Naive thymus-derived CD4-positive, alpha-beta T cell (primary cell): ENCODE data around the gene SVOPL. TPM values are rescaled to one million over a fixed set of nuclear protein-coding genes. Genes with fewer than 3 reads are reported as not detected.
"Not testable (repeated sequence)": the region's sequence is repeated elsewhere in the genome, so short reads cannot be mapped to it uniquely, and the experiment has no call there.

Experiments used
- ATAC-seq: fragments of 150-1000 bp; cut with Tn5 transposase; 2 replicates; pipeline ENCODE4 v1.10.0; 2021; ENCODE audit warnings: mild to moderate bottlenecking, moderate library complexity
- CTCF ChIA-PET: fragments of 350-600 bp; sonication (Branson Sonifier 250); formaldehyde crosslinking; loops from one replicate; lab custom pipeline; 2021; ENCODE audit warnings: antibody characterized with exemption; lab: Charles Lee
- POLR2A ChIA-PET: fragments of 350-600 bp; sonication (Branson Sonifier 250); formaldehyde crosslinking; loops from one replicate; lab custom pipeline; 2021; ENCODE audit warnings: antibody characterized with exemption, inconsistent platforms; lab: Charles Lee
- DNase-seq, 9 donors: peaks; one replicate each; pipeline versions ENCODE4 v3.0.0 to v3.0.0-alpha.2; 2020 to 2022; ENCODE audit warnings: mixed read lengths in 1 of 9
- H3K27ac ChIP-seq: one replicate; pipeline ENCODE4 v1.7.0; 2013; ENCODE audit warnings: mild to moderate bottlenecking, low read depth, low read length, moderate library complexity
- H3K27me3 ChIP-seq, 2 donors: one replicate each; pipeline ENCODE4 v1.7.0; 2013; ENCODE audit warnings: low read length in 2 of 2, mild to moderate bottlenecking in 2 of 2, moderate library complexity in 2 of 2; ENCODE audit not compliant: control insufficient read depth in 2 of 2, insufficient read depth in 2 of 2
- H3K36me3 ChIP-seq, 3 experiments: 1 replicate in 2 of 3; 2 replicates in 1 of 3; pipeline ENCODE4 v1.7.0; 2013; ENCODE audit warnings: low read length in 3 of 3, mild to moderate bottlenecking in 3 of 3, moderate library complexity in 1 of 3; ENCODE audit not compliant: insufficient read depth in 3 of 3, control insufficient read depth in 2 of 3
- H3K4me1 ChIP-seq, 2 donors: one replicate each; pipeline ENCODE4 v1.7.0; 2013; ENCODE audit warnings: low read length in 2 of 2, mild to moderate bottlenecking in 2 of 2, moderate library complexity in 1 of 2; ENCODE audit not compliant: control insufficient read depth in 2 of 2, insufficient read depth in 2 of 2
- H3K4me3 ChIP-seq: 2 replicates; pipeline ENCODE4 v1.7.0; 2013; ENCODE audit warnings: mild to moderate bottlenecking, low read length
- H3K9me3 ChIP-seq, 3 experiments: 1 replicate in 2 of 3; 2 replicates in 1 of 3; pipeline ENCODE4 v1.7.0; 2013; ENCODE audit warnings: low read length in 3 of 3; ENCODE audit not compliant: control insufficient read depth in 2 of 3
- H3K27ac Mint-ChIP-seq, 9 donors: one replicate each; pipeline ENCODE4 v1.8.0; 2020 to 2022; ENCODE audit warnings: mixed read lengths in 9 of 9, mild to moderate bottlenecking in 8 of 9, moderate library complexity in 5 of 9, inconsistent platforms in 2 of 9
- H3K27me3 Mint-ChIP-seq, 5 donors: one replicate each; pipeline ENCODE4 v1.8.0; 2021 to 2022; ENCODE audit warnings: mixed read lengths in 5 of 5, mild to moderate bottlenecking in 1 of 5
- H3K36me3 Mint-ChIP-seq, 5 donors: one replicate each; pipeline ENCODE4 v1.8.0; 2020 to 2022; ENCODE audit warnings: mixed read lengths in 5 of 5, mild to moderate bottlenecking in 3 of 5, inconsistent platforms in 1 of 5
- H3K4me1 Mint-ChIP-seq, 7 donors: one replicate each; pipeline ENCODE4 v1.8.0; 2020 to 2022; ENCODE audit warnings: mixed read lengths in 7 of 7, mild to moderate bottlenecking in 3 of 7, inconsistent platforms in 1 of 7
- H3K4me3 Mint-ChIP-seq, 10 donors: one replicate each; pipeline ENCODE4 v1.8.0; 2020 to 2022; ENCODE audit warnings: mild to moderate bottlenecking in 10 of 10, mixed read lengths in 10 of 10, moderate library complexity in 6 of 10, inconsistent platforms in 2 of 10
- H3K9me3 Mint-ChIP-seq, 11 donors: one replicate each; pipeline ENCODE4 v1.8.0; 2020 to 2022; ENCODE audit warnings: mixed read lengths in 11 of 11, mild to moderate bottlenecking in 4 of 11, inconsistent platforms in 1 of 11, moderate library complexity in 1 of 11
- intact Hi-C, 2 donors: fragments of 100-400 bp; cut with micrococcal nuclease; formaldehyde crosslinking; loops; one replicate each; pipeline ENCODE4 v1.15.1; 2023
- polyA plus RNA-seq, 2 donors: library from polyadenylated mRNA; unstranded; fragments of 300-500 nt; fragmentation: Illumina TruSeq; gene quantifications; one replicate each; pipeline ENCODE4 v1.2.3, GENCODE V29; 2021
- total RNA-seq, 6 experiments: library from RNA in 5 of 6; stranded (reverse) in 5 of 6; gene quantifications; 1 replicate in 5 of 6; 2 replicates in 1 of 6; pipeline ENCODE4 v1.2.3 and lab custom pipeline; 2021 to 2026

Gene SVOPL
- total and polyA plus RNA-seq, 7 experiments from 2014 or later, result 0.47 to 0.74 (median 0.64) TPM; not detected in 4

DNA sequence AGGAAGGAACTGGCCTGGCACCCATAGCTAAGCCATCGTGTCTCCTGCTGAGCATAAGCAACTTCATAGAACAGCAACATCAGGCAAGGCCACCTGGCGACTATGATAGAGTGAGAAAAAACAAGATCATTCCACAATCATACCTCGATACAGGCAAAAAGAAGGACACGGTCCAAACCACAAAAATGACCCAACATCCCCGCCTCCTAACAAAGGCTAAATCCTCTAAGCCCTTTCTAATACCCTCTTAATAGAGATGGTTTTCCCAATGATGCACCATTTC is 40.2 kb upstream of the SVOPL start:
- H3K9me3 Mint-ChIP-seq, result peaks cover 0 to 4% (median 0%) of the 10 kb centered on the region in 11 donors
- ChIA-PET CTCF (interaction anchor here (1.4 kb wide), 1 partner anchor 14 kb away, joined by 4 read pairs; no protein-coding TSS in a partner anchor), POLR2A (no interaction called here)
- H3K4me3 Mint-ChIP-seq, result no peak overlapping the region
- no peak overlapping the region for H3K27ac ChIP-seq
- no peak overlapping the region for H3K4me3 ChIP-seq
- H3K27me3 ChIP-seq, result no peaks in the 10 kb centered on the region
- H3K27me3 Mint-ChIP-seq, result no peaks in the 10 kb centered on the region
- H3K36me3 Mint-ChIP-seq, result no peaks in the 10 kb centered on the region
- H3K4me1 Mint-ChIP-seq, result peaks cover 4 to 17% (median 13%) of the 10 kb centered on the region in 7 donors
- H3K27ac Mint-ChIP-seq, result no peak overlapping the region
- H3K4me1 ChIP-seq, result no peaks in the 10 kb centered on the region
- intact Hi-C loops, result no loop called here
- no peaks in the 10 kb centered on the region for H3K9me3 ChIP-seq
- DNase-seq (no peak), ATAC-seq (peak; percentile 6)
- H3K36me3 ChIP-seq, result no peaks in the 10 kb centered on the region

DNA sequence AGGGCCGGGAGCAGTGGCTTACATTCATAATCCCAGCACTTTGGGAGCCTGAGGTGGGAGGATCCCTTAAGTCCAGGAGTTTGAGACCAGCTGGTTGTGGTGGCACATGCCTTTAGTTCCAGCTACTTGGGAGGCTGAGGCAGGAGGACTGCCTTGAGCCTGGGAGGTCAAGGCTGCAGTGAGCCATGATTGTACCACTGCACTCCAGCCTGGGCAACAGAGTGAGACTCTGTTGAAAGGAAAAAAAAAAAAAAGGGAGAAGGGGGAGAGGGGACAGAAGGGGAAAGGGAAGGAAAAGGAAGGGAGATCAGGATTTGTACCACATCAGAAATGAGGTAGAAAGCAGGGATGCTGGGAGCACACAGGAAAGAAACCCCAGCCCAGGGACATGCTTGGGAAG is 38.7 kb upstream of the SVOPL start:
- H3K4me1 ChIP-seq, result no peaks in the 10 kb centered on the region
- intact Hi-C loops, result loop anchor here in 1 of 2 donors (2.0 to 5.0 kb wide), 5 partner anchors 153 to 737 kb away; partner anchors contain the start of genes CREB3L2 and TRIM24
- DNase-seq (no peak), ATAC-seq (no peak)
- POLR2A ChIA-PET, result no interaction called here
- CTCF ChIA-PET, result interaction anchor here (1.6 to 2.6 kb wide), 5 partner anchors 11 to 583 kb away, joined by 3 to 40 read pairs (median 9); no protein-coding TSS in a partner anchor
- H3K36me3 Mint-ChIP-seq, result no peaks in the 10 kb centered on the region
- H3K27me3 ChIP-seq, result no peaks in the 10 kb centered on the region
- no peak overlapping the region for H3K4me3 Mint-ChIP-seq
- no peaks in the 10 kb centered on the region for H3K9me3 ChIP-seq
- no peak overlapping the region for H3K27ac ChIP-seq
- peaks cover under 1 to 8% (median 5%) of the 10 kb centered on the region in 7 donors for H3K4me1 Mint-ChIP-seq
- no peak overlapping the region for H3K4me3 ChIP-seq
- no peaks in the 10 kb centered on the region for H3K36me3 ChIP-seq
- H3K9me3 Mint-ChIP-seq, result peaks cover 0 to 4% (median 0%) of the 10 kb centered on the region in 11 donors
- H3K27ac Mint-ChIP-seq, result peak overlapping the region in 1 of 9 donors; percentile 83
- no peaks in the 10 kb centered on the region for H3K27me3 Mint-ChIP-seq

DNA sequence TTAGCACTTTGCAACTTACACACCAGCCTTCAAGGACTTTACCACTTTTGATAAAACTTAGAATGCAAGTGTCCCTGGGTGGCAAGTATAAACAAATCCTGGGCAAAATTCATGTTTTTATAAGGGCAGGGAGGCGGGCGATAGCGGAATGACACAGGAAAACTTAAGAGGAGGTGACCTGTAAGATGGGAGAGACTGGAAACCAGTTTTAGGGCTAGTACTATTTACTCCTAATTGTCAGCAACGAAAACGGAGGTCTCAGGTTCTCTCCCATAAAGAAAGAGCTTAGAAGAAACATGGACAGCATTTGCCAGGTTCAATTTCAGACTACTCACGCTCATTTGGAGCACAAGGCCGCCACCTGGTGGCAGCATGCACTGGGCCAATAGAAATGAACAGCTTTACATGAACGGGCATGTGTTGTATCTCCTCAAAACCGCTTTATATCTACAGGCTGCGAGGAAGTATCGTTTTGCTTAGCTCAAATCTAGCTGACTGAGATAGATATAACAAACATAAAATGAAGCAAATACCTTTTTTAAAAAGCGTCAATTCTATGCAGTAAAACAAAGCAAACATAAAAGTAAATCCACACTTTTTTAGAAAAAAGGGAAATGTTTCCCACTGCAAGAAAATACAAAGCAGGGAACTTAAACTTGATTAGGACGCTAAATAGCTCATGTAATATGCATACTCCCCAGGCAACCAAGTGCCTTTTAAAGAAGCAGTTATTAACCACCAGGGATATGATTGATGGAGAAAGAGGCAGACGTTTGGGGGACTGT is 37.6 kb upstream of the SVOPL start:
- peaks cover 0 to 4% (median 0%) of the 10 kb centered on the region in 11 donors for H3K9me3 Mint-ChIP-seq
- intact Hi-C loops, result loop anchor here (1.0 to 5.0 kb wide), 13 partner anchors 14 to 835 kb away; partner anchors contain the start of genes TRIM24 (in 2 of the 2) and CREB3L2 (in 1 of the 2)
- H3K4me3 Mint-ChIP-seq, result no peak overlapping the region
- Histone ChIP-seq H3K4me1 (no peaks in the 10 kb centered on the region), H3K27me3 (no peaks in the 10 kb centered on the region), H3K4me3 (no peak overlapping the region), H3K36me3 (no peaks in the 10 kb centered on the region), H3K9me3 (no peaks in the 10 kb centered on the region), H3K27ac (no peak overlapping the region)
- peak; percentile 92 for ATAC-seq
- peak; percentile 70 to 86 (median 80) for DNase-seq
- H3K27me3 Mint-ChIP-seq, result no peaks in the 10 kb centered on the region
- peak overlapping the region in 7 of 9 donors; percentile 1 to 83 (median 65) for H3K27ac Mint-ChIP-seq
- H3K36me3 Mint-ChIP-seq, result no peaks in the 10 kb centered on the region
- H3K4me1 Mint-ChIP-seq, result peaks cover 0 to 7% (median 4%) of the 10 kb centered on the region in 7 donors
- ChIA-PET POLR2A (interaction anchor here (0.6 to 1.0 kb wide), 3 partner anchors 13 to 579 kb away, joined by 3 to 6 read pairs (median 4); no protein-coding TSS in a partner anchor), CTCF (interaction anchor here (0.6 to 2.6 kb wide), 27 partner anchors 10 to 839 kb away, joined by 3 to 40 read pairs (median 4); partner anchors contain the start of gene TRIM24)

DNA sequence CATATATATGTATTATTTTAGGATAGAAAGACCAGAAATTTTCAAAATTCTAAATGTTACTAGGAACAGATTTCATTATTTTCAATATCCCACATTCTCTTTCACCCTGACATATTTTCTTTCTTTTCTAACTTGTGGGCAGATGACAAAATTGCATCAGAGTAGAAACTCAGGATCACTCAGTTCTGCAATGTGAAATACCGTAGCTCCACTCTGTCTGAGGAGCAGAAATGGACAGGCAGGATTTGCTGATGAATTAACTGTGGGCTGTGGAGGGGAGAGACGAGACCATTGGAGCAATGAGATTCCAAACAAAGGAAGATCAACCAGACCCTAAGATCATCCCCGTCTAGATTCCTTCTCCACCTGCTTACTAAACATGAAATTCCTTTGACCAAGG is 37.0 kb upstream of the SVOPL start:
- POLR2A ChIA-PET, result interaction anchor here (0.6 to 1.0 kb wide), 2 partner anchors 14 to 282 kb away, joined by 4 to 6 read pairs; no protein-coding TSS in a partner anchor
- Mint-ChIP-seq H3K27me3 (no peaks in the 10 kb centered on the region), H3K27ac (no peak overlapping the region), H3K4me1 (peaks cover 0 to 8% (median 7%) of the 10 kb centered on the region in 7 donors), H3K36me3 (no peaks in the 10 kb centered on the region), H3K9me3 (peaks cover 0 to 4% (median 0%) of the 10 kb centered on the region in 11 donors), H3K4me3 (no peak overlapping the region)
- Histone ChIP-seq H3K9me3 (no peaks in the 10 kb centered on the region), H3K27ac (no peak overlapping the region), H3K36me3 (no peaks in the 10 kb centered on the region), H3K27me3 (no peaks in the 10 kb centered on the region), H3K4me1 (no peaks in the 10 kb centered on the region), H3K4me3 (no peak overlapping the region)
- intact Hi-C loops, result loop anchor here (1.0 to 5.0 kb wide), 13 partner anchors 14 to 835 kb away; partner anchors contain the start of genes TRIM24 (in 2 of the 2) and CREB3L2 (in 1 of the 2)
- ATAC-seq, result no peak
- DNase-seq, result no peak
- CTCF ChIA-PET, result interaction anchor here (0.6 to 2.6 kb wide), 23 partner anchors 10 to 838 kb away, joined by 3 to 40 read pairs (median 4); partner anchors contain the start of gene TRIM24

DNA sequence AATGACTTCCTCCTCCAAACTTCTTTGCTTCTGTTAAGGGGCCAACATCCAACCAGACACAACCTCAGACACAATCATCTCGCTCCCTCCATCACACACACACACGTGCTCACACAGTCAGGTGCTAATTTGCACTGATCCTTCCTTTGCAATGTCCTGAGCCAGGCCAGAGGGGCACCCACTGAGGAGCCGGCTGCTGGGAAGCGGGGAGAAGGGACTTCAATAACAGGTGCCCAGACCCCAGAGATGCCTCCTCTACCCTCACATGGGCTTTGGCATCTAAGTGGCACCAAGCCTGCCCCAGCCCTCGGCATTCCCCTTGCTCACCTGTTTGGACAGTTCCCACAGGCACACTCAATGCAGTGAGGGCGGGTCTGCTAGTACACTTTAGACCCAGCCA is 34.2 kb upstream of the SVOPL start:
- Histone ChIP-seq H3K4me1 (no peaks in the 10 kb centered on the region), H3K27me3 (no peaks in the 10 kb centered on the region), H3K4me3 (no peak overlapping the region), H3K27ac (no peak overlapping the region), H3K36me3 (no peaks in the 10 kb centered on the region), H3K9me3 (no peaks in the 10 kb centered on the region)
- no peaks in the 10 kb centered on the region for H3K27me3 Mint-ChIP-seq
- H3K27ac Mint-ChIP-seq, result peak overlapping the region in 1 of 9 donors; percentile 74
- POLR2A ChIA-PET, result no interaction called here
- intact Hi-C loops, result loop anchor here in 1 of 2 donors (5.0 kb wide), 1 partner anchor 148 kb away; no protein-coding TSS in a partner anchor
- CTCF ChIA-PET, result no interaction called here
- peak overlapping the region in 1 of 10 donors; percentile 38 for H3K4me3 Mint-ChIP-seq
- no peaks in the 10 kb centered on the region for H3K36me3 Mint-ChIP-seq
- peaks cover 0 to 4% (median 0%) of the 10 kb centered on the region in 11 donors for H3K9me3 Mint-ChIP-seq
- H3K4me1 Mint-ChIP-seq, result peaks cover 0 to 14% (median 12%) of the 10 kb centered on the region in 7 donors
- no peak for DNase-seq
- ATAC-seq, result no peak

- H3K4me1 ChIP-seq, CTCF ChIA-PET, H3K4me3 ChIP-seq, H3K36me3 Mint-ChIP-seq, ATAC-seq, intact Hi-C loops, POLR2A ChIA-PET, H3K9me3 Mint-ChIP-seq, H3K27me3 Mint-ChIP-seq, H3K36me3 ChIP-seq, H3K9me3 ChIP-seq, H3K27ac Mint-ChIP-seq, H3K4me1 Mint-ChIP-seq, H3K27ac ChIP-seq, DNase-seq, H3K4me3 Mint-ChIP-seq, H3K27me3 ChIP-seq: not testable (repeated sequence)
Observed at GRCh38 chr7:138731733-138732132, 30.6 kb upstream of the SVOPL start.
